Measurements from ENCODE around the gene TMEM163. TPM values are rescaled to one million over a fixed set of nuclear protein-coding genes. Genes with fewer than 3 reads are reported as not detected.
A peak's percentile ranks its signal among the peaks of the same experiment; 100 is the strongest.

The TMEM163 gene
- total RNA-seq, 1 donor, result not detected

DNA sequence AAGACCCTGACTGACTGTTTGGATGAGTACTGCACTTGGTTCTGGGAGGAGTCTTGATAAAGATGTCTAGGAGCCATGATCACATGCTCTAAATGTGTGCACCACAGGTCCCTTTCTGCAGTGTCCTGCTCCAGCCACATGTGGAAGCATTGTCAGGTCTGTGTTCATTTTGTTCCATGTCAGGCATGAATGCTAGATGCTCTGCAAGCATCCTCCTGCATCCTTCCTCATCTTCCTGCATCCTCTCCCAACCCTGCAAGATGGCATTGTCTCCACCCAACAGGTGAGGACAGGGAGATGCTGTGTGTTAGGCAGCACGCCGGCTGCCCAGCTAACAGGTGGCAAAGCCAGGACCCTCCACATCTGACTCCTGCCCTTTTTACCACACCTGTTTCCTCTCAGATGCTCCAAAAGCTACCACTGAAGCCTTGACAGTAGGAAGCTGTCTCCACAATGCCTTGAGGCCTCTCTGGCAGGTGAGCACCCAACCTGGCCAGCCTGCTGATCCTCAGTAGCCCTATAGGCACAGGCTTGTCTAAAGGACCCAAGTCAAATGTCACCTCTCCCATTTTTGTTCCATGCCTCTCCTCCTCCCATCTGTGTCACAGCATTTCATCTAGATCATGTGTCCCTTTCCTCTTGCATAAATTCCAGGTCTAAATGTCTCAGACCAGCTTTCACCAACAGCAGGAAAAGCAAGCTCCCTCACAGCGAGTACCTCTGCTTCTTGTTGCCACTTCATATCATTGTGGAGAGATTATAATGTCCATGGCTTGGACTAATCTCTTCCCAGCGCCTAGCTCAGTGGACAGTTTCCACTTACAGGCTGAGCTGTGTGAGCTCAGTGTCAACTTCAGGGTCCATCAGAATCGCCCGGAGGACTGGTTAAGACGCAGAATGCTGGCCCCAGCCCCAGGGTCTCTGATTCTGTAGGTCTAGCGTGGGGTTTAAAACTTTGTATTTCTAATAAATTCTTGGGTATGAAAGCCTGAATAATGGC is 55.0 kb downstream of the TMEM163 start:
- TF ChIP-seq, protein P1, sequence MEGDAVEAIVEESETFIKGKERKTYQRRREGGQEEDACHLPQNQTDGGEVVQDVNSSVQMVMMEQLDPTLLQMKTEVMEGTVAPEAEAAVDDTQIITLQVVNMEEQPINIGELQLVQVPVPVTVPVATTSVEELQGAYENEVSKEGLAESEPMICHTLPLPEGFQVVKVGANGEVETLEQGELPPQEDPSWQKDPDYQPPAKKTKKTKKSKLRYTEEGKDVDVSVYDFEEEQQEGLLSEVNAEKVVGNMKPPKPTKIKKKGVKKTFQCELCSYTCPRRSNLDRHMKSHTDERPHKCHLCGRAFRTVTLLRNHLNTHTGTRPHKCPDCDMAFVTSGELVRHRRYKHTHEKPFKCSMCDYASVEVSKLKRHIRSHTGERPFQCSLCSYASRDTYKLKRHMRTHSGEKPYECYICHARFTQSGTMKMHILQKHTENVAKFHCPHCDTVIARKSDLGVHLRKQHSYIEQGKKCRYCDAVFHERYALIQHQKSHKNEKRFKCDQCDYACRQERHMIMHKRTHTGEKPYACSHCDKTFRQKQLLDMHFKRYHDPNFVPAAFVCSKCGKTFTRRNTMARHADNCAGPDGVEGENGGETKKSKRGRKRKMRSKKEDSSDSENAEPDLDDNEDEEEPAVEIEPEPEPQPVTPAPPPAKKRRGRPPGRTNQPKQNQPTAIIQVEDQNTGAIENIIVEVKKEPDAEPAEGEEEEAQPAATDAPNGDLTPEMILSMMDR (IDR thresholded peaks at IDR 0.05; ENCODE audit: extremely low read depth, low read depth, low read length), result no peak
- H3K27me3 ChIP-seq (ENCODE audit: insufficient read depth, low read length), result no peaks in the 10 kb centered on the region

DNA sequence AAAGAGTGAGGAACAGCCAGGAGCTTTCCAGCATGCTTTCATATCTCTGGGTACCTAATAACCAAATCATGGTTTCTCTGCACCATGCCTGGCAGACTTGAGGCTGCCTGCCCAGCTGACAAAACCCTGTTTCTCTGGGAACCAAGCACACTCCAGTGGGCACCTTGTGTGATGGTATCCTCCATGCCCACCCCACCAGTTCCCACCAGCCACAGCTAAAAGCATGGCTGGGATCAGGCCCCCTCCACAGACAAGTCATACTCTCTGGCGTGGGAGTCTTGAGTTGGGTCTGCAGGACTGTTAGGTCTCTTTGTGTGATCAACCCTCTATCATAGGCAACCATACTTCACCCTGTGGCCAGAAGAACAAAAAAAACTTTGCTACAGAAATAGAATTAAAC is 56.0 kb downstream of the TMEM163 start:
- TF ChIP-seq, protein P1 (IDR thresholded peaks at IDR 0.05; ENCODE audit: extremely low read depth, low read depth, low read length), result no peak
- Histone ChIP-seq H4K20me1 (ENCODE audit: insufficient read depth, low read length) (no peaks in the 10 kb centered on the region), H3K27me3 (ENCODE audit: insufficient read depth, low read length) (no peaks in the 10 kb centered on the region), H3K79me2 (ENCODE audit: insufficient read depth, low read length) (no peaks in the 10 kb centered on the region), H3K36me3 (ENCODE audit: insufficient read depth, low read length) (no peaks in the 10 kb centered on the region), H3K4me3 (ENCODE audit: insufficient read depth, low read length) (no peak overlapping the region), H3K4me2 (ENCODE audit: insufficient read depth, low read length) (no peak overlapping the region), H3K4me1 (ENCODE audit: insufficient read depth, low read length) (no peaks in the 10 kb centered on the region), H2AFZ (ENCODE audit: low read length) (no peak overlapping the region), H3K27ac (ENCODE audit: low read depth, low read length) (no peak overlapping the region), H3K9me3 (ENCODE audit: low read depth, low read length) (no peaks in the 10 kb centered on the region)
- peak; percentile 13 for DNase-seq (ENCODE audit: insufficient read length, low spot score, missing footprints)

More for the DNA sequence above, 55.0 kb downstream of the TMEM163 start:
- Histone ChIP-seq H3K79me2 (ENCODE audit: insufficient read depth, low read length) (no peaks in the 10 kb centered on the region), H3K4me3 (ENCODE audit: insufficient read depth, low read length) (no peak overlapping the region), H3K36me3 (ENCODE audit: insufficient read depth, low read length) (no peaks in the 10 kb centered on the region), H3K4me2 (ENCODE audit: insufficient read depth, low read length) (no peak overlapping the region), H3K9me3 (ENCODE audit: low read depth, low read length) (no peaks in the 10 kb centered on the region), H3K4me1 (ENCODE audit: insufficient read depth, low read length) (no peaks in the 10 kb centered on the region), H3K27ac (ENCODE audit: low read depth, low read length) (no peak overlapping the region), H2AFZ (ENCODE audit: low read length) (no peak overlapping the region), H4K20me1 (ENCODE audit: insufficient read depth, low read length) (no peaks in the 10 kb centered on the region)
- peak; percentile 17 for DNase-seq (ENCODE audit: insufficient read length, low spot score, missing footprints)

DNA sequence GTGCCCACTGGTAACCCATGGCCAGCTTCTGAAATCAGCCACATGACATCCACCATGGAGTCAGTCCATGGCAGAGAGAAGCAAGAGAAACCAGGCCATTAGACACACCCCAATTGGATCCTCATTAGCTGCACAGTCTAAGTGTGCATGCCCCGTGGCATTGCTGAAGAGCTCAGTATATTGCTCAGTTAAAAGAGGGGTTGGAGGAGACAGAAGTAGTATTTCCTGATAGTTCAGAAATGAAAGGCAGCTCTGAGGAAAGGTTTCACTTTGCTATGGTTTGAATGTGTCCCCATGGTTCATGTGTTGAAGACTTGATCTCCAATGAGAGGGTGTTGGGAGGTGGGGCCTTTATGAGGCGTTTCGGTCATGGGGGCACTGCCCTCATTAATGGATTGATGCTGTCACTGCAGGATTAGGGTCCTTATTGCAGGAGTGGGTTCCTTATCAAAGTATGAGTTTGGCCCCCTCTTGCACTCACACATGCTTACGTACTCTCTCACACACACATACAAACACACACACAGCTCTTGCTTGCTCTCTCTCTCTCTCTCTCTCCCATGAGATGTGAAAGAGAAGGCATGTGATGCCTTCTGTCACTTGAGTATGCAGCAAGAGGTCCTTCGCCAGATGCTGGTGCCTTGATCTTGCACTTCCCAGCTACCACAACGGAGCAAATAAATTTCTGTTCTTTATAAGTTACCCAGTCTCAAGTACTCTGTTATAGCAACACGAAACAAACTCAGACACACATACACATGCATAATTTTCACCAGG is 58.0 kb downstream of the TMEM163 start:
- H3K27me3 ChIP-seq (ENCODE audit: insufficient read depth, low read length), result no peaks in the 10 kb centered on the region
- DNase-seq (ENCODE audit: insufficient read length, low spot score, missing footprints), result no peak
- TF ChIP-seq, protein P1 (IDR thresholded peaks at IDR 0.05; ENCODE audit: extremely low read depth, low read depth, low read length), result no peak
- H2AFZ ChIP-seq (ENCODE audit: low read length), result no peak overlapping the region
- H3K79me2 ChIP-seq (ENCODE audit: insufficient read depth, low read length), result no peaks in the 10 kb centered on the region
- H3K4me3 ChIP-seq (ENCODE audit: insufficient read depth, low read length), result no peak overlapping the region
- H3K4me1 ChIP-seq (ENCODE audit: insufficient read depth, low read length), result no peaks in the 10 kb centered on the region
- no peak overlapping the region for H3K4me2 ChIP-seq (ENCODE audit: insufficient read depth, low read length)
- no peaks in the 10 kb centered on the region for H4K20me1 ChIP-seq (ENCODE audit: insufficient read depth, low read length)
- H3K9me3 ChIP-seq (ENCODE audit: low read depth, low read length), result no peaks in the 10 kb centered on the region
- H3K27ac ChIP-seq (ENCODE audit: low read depth, low read length), result no peak overlapping the region
- H3K36me3 ChIP-seq (ENCODE audit: insufficient read depth, low read length), result no peaks in the 10 kb centered on the region

DNA sequence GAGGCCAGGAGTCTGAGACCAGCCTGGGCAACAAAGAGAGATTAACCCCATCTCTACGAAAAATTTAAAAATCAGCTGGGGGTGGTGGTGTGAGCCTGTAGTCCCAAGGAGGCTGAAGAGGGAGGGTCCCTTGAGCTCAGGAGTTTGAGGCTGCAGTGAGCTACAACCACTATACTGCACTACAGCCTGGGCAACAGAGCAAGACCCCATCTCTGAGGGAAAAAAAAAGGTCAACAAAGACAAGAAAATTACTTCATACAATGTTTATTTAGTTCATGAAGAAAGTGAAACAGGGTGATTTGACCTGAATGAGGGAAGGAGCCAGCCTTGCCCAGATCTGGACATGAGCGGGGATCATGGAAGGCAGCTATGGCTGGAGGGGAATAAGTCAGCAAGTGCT is 59.1 kb downstream of the TMEM163 start:
- H4K20me1 ChIP-seq (ENCODE audit: insufficient read depth, low read length), result no peaks in the 10 kb centered on the region
- DNase-seq (ENCODE audit: insufficient read length, low spot score, missing footprints), result no peak
- H3K36me3 ChIP-seq (ENCODE audit: insufficient read depth, low read length), result no peaks in the 10 kb centered on the region
- H3K79me2 ChIP-seq (ENCODE audit: insufficient read depth, low read length), result no peaks in the 10 kb centered on the region
- H3K4me1 ChIP-seq (ENCODE audit: insufficient read depth, low read length), result no peaks in the 10 kb centered on the region
- no peak overlapping the region for H3K4me3 ChIP-seq (ENCODE audit: insufficient read depth, low read length)
- no peaks in the 10 kb centered on the region for H3K27me3 ChIP-seq (ENCODE audit: insufficient read depth, low read length)
- H3K4me2 ChIP-seq (ENCODE audit: insufficient read depth, low read length), result no peak overlapping the region
- H2AFZ ChIP-seq (ENCODE audit: low read length), result no peak overlapping the region
- TF ChIP-seq, protein P1 (IDR thresholded peaks at IDR 0.05; ENCODE audit: extremely low read depth, low read depth, low read length), result no peak
- no peaks in the 10 kb centered on the region for H3K9me3 ChIP-seq (ENCODE audit: low read depth, low read length)
- no peak overlapping the region for H3K27ac ChIP-seq (ENCODE audit: low read depth, low read length)

Measured in osteoblast (primary cell).